OCI-LY7 (cell line): ENCODE results near the gene PAK1IP1.

ENCODE experiments used
- CTCF ChIP-seq: fragments of 200-600 bp; sonication (generic); conservative IDR thresholded peaks from 2 replicates; pipeline ENCODE4 v1.5.1; 2014; ENCODE audit warnings: mild to moderate bottlenecking, antibody characterized with exemption, low read length, moderate library complexity, mixed read lengths
- EZH2phosphoT487 ChIP-seq: fragments of 200-600 bp; sonication (generic); IDR thresholded peaks from 2 replicates; pipeline ENCODE4 v1.6.1; 2018; ENCODE audit warnings: low read depth, borderline replicate concordance, mild to moderate bottlenecking, mixed run types, antibody characterized with exemption, low read length, moderate library complexity, mixed read lengths

GRCh38 chr6:10659699-10660348, 34.9 kb upstream of the PAK1IP1 start:
- TF ChIP-seq CTCF (no peak), EZH2phosphoT487 (no peak)
